K562 (cell line): ENCODE data around the gene FCRLA. TPM values are rescaled to one million over a fixed set of nuclear protein-coding genes. Genes with fewer than 3 reads are reported as not detected.

ENCODE experiments used
- BACH1 ChIP-seq: fragments of 200-800 bp; sonication (Bioruptor generic); IDR thresholded peaks from 2 replicates; pipeline ENCODE4 v1.6.1; 2016; ENCODE audit warnings: missing genetic modification characterization, missing compliant biosample characterization
- ETV1 ChIP-seq: fragments of 450-650 bp; conservative IDR thresholded peaks from 2 replicates; pipeline ENCODE4 v1.6.1; 2016; ENCODE audit warnings: missing genetic modification characterization, control low read depth, low read depth, missing compliant biosample characterization
- FOS ChIP-seq: IDR thresholded peaks from 3 replicates; pipeline ENCODE4 v1.6.1; 2011; ENCODE audit not compliant: insufficient read length; ENCODE audit errors: extremely low read depth
- KAT7 ChIP-seq: sonication (generic); formaldehyde crosslinking; IDR thresholded peaks from 2 replicates; pipeline ENCODE4 v1.8.0; 2022; ENCODE audit warnings: missing genetic modification reagents, mild to moderate bottlenecking, borderline replicate concordance
- MAX ChIP-seq: sonication (generic); formaldehyde crosslinking; IDR thresholded peaks from 2 replicates; pipeline ENCODE4 v1.9.0; 2022; ENCODE audit warnings: mild to moderate bottlenecking, missing genetic modification reagents
- MAZ ChIP-seq, 2 experiments: fragments of 450-650 bp in 1 of 2; sonication (generic) in 1 of 2; formaldehyde crosslinking; IDR thresholded peaks in 1 of 2; conservative IDR thresholded peaks in 1 of 2; 2 replicates each; pipeline versions ENCODE4 v1.4.0 to v1.5.0; 2020; ENCODE audit warnings: mild to moderate bottlenecking in 1 of 2, missing genetic modification reagents in 1 of 2
- SMARCB1 ChIP-seq: IDR thresholded peaks from 2 replicates; pipeline ENCODE4 v1.6.1; 2011; ENCODE audit warnings: improper control_type of control experiment, low read depth; ENCODE audit not compliant: insufficient read length
- TGIF2 ChIP-seq: sonication (generic); formaldehyde crosslinking; IDR thresholded peaks from 2 replicates; pipeline ENCODE4 v1.8.1; 2022; ENCODE audit warnings: mild to moderate bottlenecking, missing genetic modification reagents, moderate library complexity
- THRB ChIP-seq: fragments of 450-650 bp; formaldehyde crosslinking; conservative IDR thresholded peaks from 2 replicates; pipeline ENCODE4 v1.4.0; 2022; ENCODE audit warnings: mild to moderate bottlenecking, missing genetic modification characterization
- ZNF316 ChIP-seq: fragments of 450-650 bp; IDR thresholded peaks from 2 replicates; pipeline ENCODE4 v1.6.1; 2016
- polyA plus RNA-seq, 8 experiments: library from polyadenylated mRNA; depleted of rRNA in 4 of 8; stranded (reverse) in 5 of 8; unstranded in 3 of 8; fragments of >200 nt; fragmentation: Nextera tagmentation in 2 of 8; fragmentation: Illumina TruSeq in 1 of 8; extraction: Ambion mirVana in 2 of 8; extraction: Trizol in 1 of 8; gene quantifications; 2 replicates each; pipeline versions ENCODE4 v1.2.1 to v1.2.3, GENCODE V29; 2011 to 2014; ENCODE audit warnings: inconsistent platforms in 1 of 8, missing spikeins in 1 of 8
- total RNA-seq, 7 experiments: library from RNA; depleted of rRNA in 6 of 7; stranded (reverse); fragments of >200 nt in 6 of 7; fragmentation: Illumina TruSeq in 2 of 7; extraction: Trizol in 2 of 7; gene quantifications; 2 replicates each; pipeline versions ENCODE4 v1.2.1 to v1.2.3, GENCODE V29; 2011 to 2021; ENCODE audit warnings: low replicate concordance in 1 of 7
- TF ChIP-seq, protein P1 (sequence below), 2 experiments: fragments of 450-650 bp; IDR thresholded peaks; 2 replicates each; pipeline ENCODE4 v1.6.1; 2018; ENCODE audit warnings: mild to moderate bottlenecking in 2 of 2, low read depth in 1 of 2; ENCODE audit not compliant: partially characterized antibody in 2 of 2
- TF ChIP-seq, protein P2 (sequence below), 2 experiments: fragments of 450-650 bp; formaldehyde crosslinking in 1 of 2; IDR thresholded peaks; 2 replicates each; pipeline versions ENCODE4 v1.4.0 to v1.6.1; 2014 to 2020; ENCODE audit warnings: mild to moderate bottlenecking in 2 of 2, borderline replicate concordance in 1 of 2, low read depth in 1 of 2

The FCRLA gene
- total and polyA plus RNA-seq, 9 of the 15 experiments (the other 6 are each of a cell fraction or from before 2014, with no cell fraction given) = 0.09 to 0.84 (median 0.44) TPM

DNA sequence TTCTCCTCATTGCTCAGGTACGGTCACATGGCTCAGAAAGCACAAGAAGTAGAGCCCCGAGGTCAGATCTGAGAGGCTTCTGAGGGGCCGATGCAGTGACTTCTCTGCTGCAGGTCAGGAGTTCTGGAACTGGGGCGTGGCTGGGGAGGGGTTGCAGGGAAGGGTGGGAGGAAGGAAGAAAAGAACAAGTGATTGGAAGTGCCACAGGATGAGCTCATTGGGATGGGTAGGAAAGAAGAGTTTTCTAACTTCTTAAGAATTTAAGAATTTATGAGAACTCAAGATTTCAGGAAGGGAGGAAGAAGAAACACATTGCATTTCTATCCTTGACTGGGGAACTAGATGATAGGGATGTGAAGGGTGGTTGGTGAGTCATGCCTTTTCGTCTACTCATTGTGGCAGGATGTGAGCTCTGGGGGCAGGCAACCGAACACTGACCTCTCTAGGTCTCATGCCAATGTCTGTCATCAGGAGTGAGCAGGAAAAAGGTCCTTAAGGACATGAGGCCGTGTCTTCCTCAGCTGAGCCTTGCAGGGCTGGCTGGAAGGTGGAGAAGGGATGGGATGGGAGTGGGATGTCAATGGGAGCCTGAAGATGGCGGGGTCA is 14.8 kb downstream of the FCRLA start (continued):
- TF ChIP-seq, protein P1, sequence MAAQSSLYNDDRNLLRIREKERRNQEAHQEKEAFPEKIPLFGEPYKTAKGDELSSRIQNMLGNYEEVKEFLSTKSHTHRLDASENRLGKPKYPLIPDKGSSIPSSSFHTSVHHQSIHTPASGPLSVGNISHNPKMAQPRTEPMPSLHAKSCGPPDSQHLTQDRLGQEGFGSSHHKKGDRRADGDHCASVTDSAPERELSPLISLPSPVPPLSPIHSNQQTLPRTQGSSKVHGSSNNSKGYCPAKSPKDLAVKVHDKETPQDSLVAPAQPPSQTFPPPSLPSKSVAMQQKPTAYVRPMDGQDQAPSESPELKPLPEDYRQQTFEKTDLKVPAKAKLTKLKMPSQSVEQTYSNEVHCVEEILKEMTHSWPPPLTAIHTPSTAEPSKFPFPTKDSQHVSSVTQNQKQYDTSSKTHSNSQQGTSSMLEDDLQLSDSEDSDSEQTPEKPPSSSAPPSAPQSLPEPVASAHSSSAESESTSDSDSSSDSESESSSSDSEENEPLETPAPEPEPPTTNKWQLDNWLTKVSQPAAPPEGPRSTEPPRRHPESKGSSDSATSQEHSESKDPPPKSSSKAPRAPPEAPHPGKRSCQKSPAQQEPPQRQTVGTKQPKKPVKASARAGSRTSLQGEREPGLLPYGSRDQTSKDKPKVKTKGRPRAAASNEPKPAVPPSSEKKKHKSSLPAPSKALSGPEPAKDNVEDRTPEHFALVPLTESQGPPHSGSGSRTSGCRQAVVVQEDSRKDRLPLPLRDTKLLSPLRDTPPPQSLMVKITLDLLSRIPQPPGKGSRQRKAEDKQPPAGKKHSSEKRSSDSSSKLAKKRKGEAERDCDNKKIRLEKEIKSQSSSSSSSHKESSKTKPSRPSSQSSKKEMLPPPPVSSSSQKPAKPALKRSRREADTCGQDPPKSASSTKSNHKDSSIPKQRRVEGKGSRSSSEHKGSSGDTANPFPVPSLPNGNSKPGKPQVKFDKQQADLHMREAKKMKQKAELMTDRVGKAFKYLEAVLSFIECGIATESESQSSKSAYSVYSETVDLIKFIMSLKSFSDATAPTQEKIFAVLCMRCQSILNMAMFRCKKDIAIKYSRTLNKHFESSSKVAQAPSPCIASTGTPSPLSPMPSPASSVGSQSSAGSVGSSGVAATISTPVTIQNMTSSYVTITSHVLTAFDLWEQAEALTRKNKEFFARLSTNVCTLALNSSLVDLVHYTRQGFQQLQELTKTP (IDR thresholded peaks at IDR 0.05; ENCODE audit: low read depth in 1 of 2, partially characterized antibody in 2 of 2) = peak in 1 of 2 experiments; percentile 23
- TF ChIP-seq TGIF2 (CRISPR knock-in tag) = no peak
- TF ChIP-seq MAZ (CRISPR knock-in tag; conservative IDR thresholded peaks at IDR 0.05 in 1 of 2, IDR thresholded peaks at IDR 0.05 in 1 of 2) = peak; percentile 46 to 62; a peak in 2 of 4 replicates
- TF ChIP-seq, protein P2, sequence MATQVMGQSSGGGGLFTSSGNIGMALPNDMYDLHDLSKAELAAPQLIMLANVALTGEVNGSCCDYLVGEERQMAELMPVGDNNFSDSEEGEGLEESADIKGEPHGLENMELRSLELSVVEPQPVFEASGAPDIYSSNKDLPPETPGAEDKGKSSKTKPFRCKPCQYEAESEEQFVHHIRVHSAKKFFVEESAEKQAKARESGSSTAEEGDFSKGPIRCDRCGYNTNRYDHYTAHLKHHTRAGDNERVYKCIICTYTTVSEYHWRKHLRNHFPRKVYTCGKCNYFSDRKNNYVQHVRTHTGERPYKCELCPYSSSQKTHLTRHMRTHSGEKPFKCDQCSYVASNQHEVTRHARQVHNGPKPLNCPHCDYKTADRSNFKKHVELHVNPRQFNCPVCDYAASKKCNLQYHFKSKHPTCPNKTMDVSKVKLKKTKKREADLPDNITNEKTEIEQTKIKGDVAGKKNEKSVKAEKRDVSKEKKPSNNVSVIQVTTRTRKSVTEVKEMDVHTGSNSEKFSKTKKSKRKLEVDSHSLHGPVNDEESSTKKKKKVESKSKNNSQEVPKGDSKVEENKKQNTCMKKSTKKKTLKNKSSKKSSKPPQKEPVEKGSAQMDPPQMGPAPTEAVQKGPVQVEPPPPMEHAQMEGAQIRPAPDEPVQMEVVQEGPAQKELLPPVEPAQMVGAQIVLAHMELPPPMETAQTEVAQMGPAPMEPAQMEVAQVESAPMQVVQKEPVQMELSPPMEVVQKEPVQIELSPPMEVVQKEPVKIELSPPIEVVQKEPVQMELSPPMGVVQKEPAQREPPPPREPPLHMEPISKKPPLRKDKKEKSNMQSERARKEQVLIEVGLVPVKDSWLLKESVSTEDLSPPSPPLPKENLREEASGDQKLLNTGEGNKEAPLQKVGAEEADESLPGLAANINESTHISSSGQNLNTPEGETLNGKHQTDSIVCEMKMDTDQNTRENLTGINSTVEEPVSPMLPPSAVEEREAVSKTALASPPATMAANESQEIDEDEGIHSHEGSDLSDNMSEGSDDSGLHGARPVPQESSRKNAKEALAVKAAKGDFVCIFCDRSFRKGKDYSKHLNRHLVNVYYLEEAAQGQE (IDR thresholded peaks at IDR 0.05; ENCODE audit: borderline replicate concordance) = peak; percentile 51
- TF ChIP-seq, protein P2 (CRISPR knock-in tag; IDR thresholded peaks at IDR 0.05; ENCODE audit: low read depth) = no peak
- no peak for TF ChIP-seq SMARCB1
- TF ChIP-seq KAT7 (CRISPR knock-in tag) = no peak
- TF ChIP-seq FOS = peak; percentile 71
- TF ChIP-seq THRB (CRISPR knock-in tag) = 0 out of 2 replicates have a peak, but pooled peaks have one; percentile 29
- TF ChIP-seq ZNF316 = peak; percentile 90
- TF ChIP-seq MAX (CRISPR knock-in tag) = peak; percentile 58
- peak; percentile 12; the same call in 1 of the 2 replicates for TF ChIP-seq ETV1 (tag)
- peak; percentile 43; the same call in 1 of the 2 replicates for TF ChIP-seq BACH1 (tag)
